Caco-2 (cell line): ENCODE results near the gene CDC42BPG. TPM values are rescaled to one million over a fixed set of nuclear protein-coding genes. Genes with fewer than 3 reads are reported as not detected.
A peak's percentile ranks its signal among the peaks of the same experiment; 100 is the strongest.

Experiments
- BruUV-seq: library from RNA; stranded (reverse); fragments of 400-500 nt; replicated peaks from 2 replicates; lab custom pipeline; 2021; lab: Mats Ljungman, UMichigan
- CTCF ChIA-PET: fragments of 300-600 bp; sonication (Branson Sonifier 250); formaldehyde crosslinking; loops from one replicate; lab custom pipeline; 2022; ENCODE audit warnings: antibody characterized with exemption; lab: Charles Lee
- POLR2A ChIA-PET: fragments of 300-600 bp; sonication (Branson Sonifier 250); formaldehyde crosslinking; loops from one replicate; lab custom pipeline; 2022; ENCODE audit warnings: antibody characterized with exemption; lab: Charles Lee
- DNase-seq, 2 experiments: peaks; one replicate each; pipeline versions ENCODE4 v3.0.0 to v3.0.0-alpha.2; 2020 to 2022
- H3K27me3 ChIP-seq: replicated peaks from 2 replicates; pipeline ENCODE4 v1.6.0; 2011; ENCODE audit warnings: low read length; ENCODE audit not compliant: control insufficient read depth, insufficient read depth
- H3K36me3 ChIP-seq: 2 replicates; pipeline ENCODE4 v1.5.1; 2011; ENCODE audit warnings: low read length; ENCODE audit not compliant: control insufficient read depth, insufficient read depth
- H3K4me1 ChIP-seq: fragments of 250-450 bp; sonication (Bioruptor Pico); 2 replicates; pipeline ENCODE4 v1.5.1; 2020; ENCODE audit warnings: mild to moderate bottlenecking
- H3K4me3 ChIP-seq: 2 replicates; pipeline ENCODE4 v1.5.1; 2011; ENCODE audit warnings: low read depth, mild to moderate bottlenecking, control low read depth, low read length
- H3K9me3 ChIP-seq: fragments of 250-450 bp; sonication (Bioruptor Pico); 2 replicates; pipeline ENCODE4 v1.5.1; 2020; ENCODE audit warnings: mild to moderate bottlenecking, moderate library complexity
- H3K27ac Mint-ChIP-seq: one replicate; pipeline ENCODE4 v1.8.0; 2022; ENCODE audit warnings: mixed read lengths; ENCODE audit not compliant: unreplicated experiment
- H3K27me3 Mint-ChIP-seq: one replicate; pipeline ENCODE4 v1.8.0; 2022; ENCODE audit warnings: mixed read lengths; ENCODE audit not compliant: insufficient read depth, unreplicated experiment
- H3K36me3 Mint-ChIP-seq: one replicate; pipeline ENCODE4 v1.8.0; 2022; ENCODE audit warnings: mild to moderate bottlenecking, mixed read lengths; ENCODE audit not compliant: insufficient read depth, unreplicated experiment
- H3K4me1 Mint-ChIP-seq: one replicate; pipeline ENCODE4 v1.8.0; 2022; ENCODE audit warnings: low read depth, mixed read lengths; ENCODE audit not compliant: unreplicated experiment
- H3K4me3 Mint-ChIP-seq: one replicate; pipeline ENCODE4 v1.8.0; 2022; ENCODE audit warnings: mild to moderate bottlenecking, moderate library complexity, mixed read lengths; ENCODE audit not compliant: unreplicated experiment
- H3K9me3 Mint-ChIP-seq: one replicate; pipeline ENCODE4 v1.8.0; 2022; ENCODE audit warnings: mixed read lengths; ENCODE audit not compliant: unreplicated experiment
- intact Hi-C: fragments of 100-400 bp; cut with micrococcal nuclease; formaldehyde crosslinking; loops from one replicate; pipeline ENCODE4 v1.10.0; 2022; ENCODE audit not compliant: unreplicated experiment
- total RNA-seq: library from RNA; stranded (reverse); gene quantifications from 2 replicates; pipeline ENCODE4 v1.2.3, GENCODE V29; 2022
- TF ChIP-seq, protein P1 (sequence below), 2 experiments: fragments of 200-600 bp in 1 of 2; IDR thresholded peaks; 1 replicate in 1 of 2; 2 replicates in 1 of 2; pipeline versions ENCODE4 v1.5.1 to v1.8.0; 2011 to 2022; ENCODE audit warnings: antibody characterized with exemption in 1 of 2, control low read depth in 1 of 2, inconsistent platforms in 1 of 2, low read depth in 1 of 2, low read length in 1 of 2, mild to moderate bottlenecking in 1 of 2, moderate library complexity in 1 of 2; ENCODE audit not compliant: insufficient read depth in 1 of 2, severe bottlenecking in 1 of 2, unreplicated experiment in 1 of 2

The CDC42BPG gene
- total RNA-seq, 1 experiment from 2014 or later, result 29.1 TPM

DNA sequence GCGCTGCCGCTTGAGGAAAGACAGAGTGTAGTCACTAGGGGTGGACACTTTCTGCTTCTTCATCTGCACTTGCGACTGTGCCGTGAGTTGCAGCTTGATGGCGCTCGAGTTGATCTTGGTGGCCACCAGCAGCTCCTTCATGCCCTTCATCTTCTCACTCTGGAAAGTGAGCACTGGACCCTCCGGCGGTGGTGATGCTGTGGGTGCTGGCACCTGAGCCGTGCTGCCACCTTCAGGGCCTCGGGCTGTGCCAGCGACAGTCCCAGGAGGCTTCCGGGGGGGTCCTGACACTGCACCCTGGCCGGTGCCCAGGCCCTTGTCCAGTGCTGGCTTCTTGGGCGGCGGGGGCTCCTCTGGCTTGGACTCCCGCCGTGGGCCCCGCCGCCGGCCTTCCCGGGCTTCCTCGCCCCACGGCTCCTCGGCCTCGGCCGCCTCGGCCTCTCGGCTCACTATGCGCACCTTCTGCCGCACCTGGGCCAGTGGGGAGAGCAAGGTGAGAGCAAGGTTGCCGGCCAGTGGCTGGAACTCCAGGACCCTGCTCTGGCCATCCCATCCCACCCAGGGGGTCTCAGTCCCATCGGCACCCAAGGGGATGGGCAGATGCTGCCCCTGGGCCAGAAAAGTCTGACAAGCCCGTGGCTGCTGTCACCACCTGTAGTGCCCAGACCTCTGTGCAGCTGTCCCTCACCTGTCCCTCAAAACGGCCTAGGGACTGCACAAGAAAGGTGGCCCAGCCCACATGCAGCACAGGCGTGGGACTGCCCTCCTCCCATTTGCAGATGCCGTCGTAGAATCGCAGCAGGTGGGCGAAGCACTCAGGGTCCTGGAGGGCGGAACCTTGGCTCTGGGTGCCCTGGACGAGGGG lies 39.9 kb downstream of the CDC42BPG start:
- H3K36me3 ChIP-seq, result peaks cover 2% of the 10 kb centered on the region; the same call in 1 of the 2 replicates
- intact Hi-C loops, result loop anchor here (5.0 kb wide), 2 partner anchors 38 to 88 kb away; partner anchors contain the start of gene CDC42BPG
- peaks cover 16% of the 10 kb centered on the region for H3K36me3 Mint-ChIP-seq
- no peaks in the 10 kb centered on the region for H3K9me3 Mint-ChIP-seq
- no TSS peak for BruUV-seq
- peak overlapping the region; percentile 87 for H3K4me3 Mint-ChIP-seq
- TF ChIP-seq, protein P1, sequence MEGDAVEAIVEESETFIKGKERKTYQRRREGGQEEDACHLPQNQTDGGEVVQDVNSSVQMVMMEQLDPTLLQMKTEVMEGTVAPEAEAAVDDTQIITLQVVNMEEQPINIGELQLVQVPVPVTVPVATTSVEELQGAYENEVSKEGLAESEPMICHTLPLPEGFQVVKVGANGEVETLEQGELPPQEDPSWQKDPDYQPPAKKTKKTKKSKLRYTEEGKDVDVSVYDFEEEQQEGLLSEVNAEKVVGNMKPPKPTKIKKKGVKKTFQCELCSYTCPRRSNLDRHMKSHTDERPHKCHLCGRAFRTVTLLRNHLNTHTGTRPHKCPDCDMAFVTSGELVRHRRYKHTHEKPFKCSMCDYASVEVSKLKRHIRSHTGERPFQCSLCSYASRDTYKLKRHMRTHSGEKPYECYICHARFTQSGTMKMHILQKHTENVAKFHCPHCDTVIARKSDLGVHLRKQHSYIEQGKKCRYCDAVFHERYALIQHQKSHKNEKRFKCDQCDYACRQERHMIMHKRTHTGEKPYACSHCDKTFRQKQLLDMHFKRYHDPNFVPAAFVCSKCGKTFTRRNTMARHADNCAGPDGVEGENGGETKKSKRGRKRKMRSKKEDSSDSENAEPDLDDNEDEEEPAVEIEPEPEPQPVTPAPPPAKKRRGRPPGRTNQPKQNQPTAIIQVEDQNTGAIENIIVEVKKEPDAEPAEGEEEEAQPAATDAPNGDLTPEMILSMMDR (IDR thresholded peaks at IDR 0.05; ENCODE audit: insufficient read depth in 1 of 2, low read depth in 1 of 2, low read length in 1 of 2, severe bottlenecking in 1 of 2, unreplicated experiment in 1 of 2), result no peak
- peak overlapping the region; percentile 76 for H3K27ac Mint-ChIP-seq
- peaks cover 9% of the 10 kb centered on the region for H3K4me1 Mint-ChIP-seq
- no peaks in the 10 kb centered on the region for H3K27me3 Mint-ChIP-seq
- peaks cover 16% of the 10 kb centered on the region for H3K4me1 ChIP-seq
- peak in 1 of 2 experiments; percentile 15 for DNase-seq
- no peaks in the 10 kb centered on the region for H3K9me3 ChIP-seq
- POLR2A ChIA-PET, result interaction anchor here (0.6 to 1.9 kb wide), 3 partner anchors 26 to 693 kb away, joined by 3 to 18 read pairs (median 3); partner anchors contain the start of genes CDC42BPG and SF1
- CTCF ChIA-PET, result interaction anchor here (0.8 to 1.0 kb wide), 2 partner anchors 26 to 40 kb away, joined by 3 to 8 read pairs; partner anchors contain the start of genes CDC42BPG and SF1
- H3K27me3 ChIP-seq, result no peaks in the 10 kb centered on the region
- H3K4me3 ChIP-seq, result peak overlapping the region; percentile 59

DNA sequence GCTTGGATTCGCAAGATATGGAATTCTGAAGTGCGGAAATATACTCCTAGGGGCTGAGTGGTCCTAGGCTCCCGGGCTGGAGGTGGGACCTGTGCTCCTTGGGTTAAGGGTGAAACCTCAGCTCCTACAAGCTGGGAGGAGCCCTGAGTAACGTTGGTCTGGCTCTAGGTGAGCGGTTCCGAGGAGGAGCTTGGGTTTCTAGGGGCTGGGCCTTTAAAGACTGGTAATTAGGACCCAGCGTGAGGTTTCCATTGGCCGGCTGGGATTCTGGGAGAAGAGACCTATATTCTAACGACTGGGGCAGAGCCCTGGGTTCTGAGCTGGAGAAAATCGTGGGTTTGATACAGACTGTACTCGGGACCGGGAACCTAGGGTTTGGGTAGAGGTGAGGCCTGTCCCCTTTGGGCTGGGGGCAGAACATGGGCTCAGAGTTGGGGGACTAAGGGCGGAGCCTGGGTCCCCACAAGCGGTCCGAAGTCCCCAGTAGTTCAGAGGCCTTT lies 40.6 kb downstream of the CDC42BPG start:
- H3K9me3 ChIP-seq, result no peaks in the 10 kb centered on the region
- DNase-seq, result no peak
- peaks cover 16% of the 10 kb centered on the region for H3K4me1 ChIP-seq
- CTCF ChIA-PET, result interaction anchor here (0.5 to 1.0 kb wide), 4 partner anchors 15 to 1010 kb away, joined by 3 to 8 read pairs (median 4); partner anchors contain the start of genes CDC42BPG and SF1
- no peaks in the 10 kb centered on the region for H3K9me3 Mint-ChIP-seq
- H3K36me3 Mint-ChIP-seq, result peaks cover 16% of the 10 kb centered on the region
- TF ChIP-seq, protein P1 (IDR thresholded peaks at IDR 0.05; ENCODE audit: insufficient read depth in 1 of 2, low read depth in 1 of 2, low read length in 1 of 2, severe bottlenecking in 1 of 2, unreplicated experiment in 1 of 2), result no peak
- TSS peak; percentile 85 for BruUV-seq
- no peaks in the 10 kb centered on the region for H3K27me3 Mint-ChIP-seq
- H3K27me3 ChIP-seq, result no peaks in the 10 kb centered on the region
- intact Hi-C loops, result loop anchor here (2.0 to 5.0 kb wide), 3 partner anchors 25 to 88 kb away; partner anchors contain the start of genes CDC42BPG and SF1
- POLR2A ChIA-PET, result interaction anchor here (0.6 to 1.9 kb wide), 3 partner anchors 25 to 694 kb away, joined by 3 to 18 read pairs (median 3); partner anchors contain the start of genes CDC42BPG and SF1
- H3K4me3 Mint-ChIP-seq, result peak overlapping the region; percentile 87
- H3K4me3 ChIP-seq, result peak overlapping the region; percentile 59
- H3K4me1 Mint-ChIP-seq, result peaks cover 9% of the 10 kb centered on the region
- H3K36me3 ChIP-seq, result peaks cover 2% of the 10 kb centered on the region; the same call in 1 of the 2 replicates
- H3K27ac Mint-ChIP-seq, result peak overlapping the region; percentile 76
